K562 (cell line): Measurements from ENCODE around the gene NFATC2. TPM values are rescaled to one million over a fixed set of nuclear protein-coding genes. Genes with fewer than 3 reads are reported as not detected.

Experiments used
- CBX8 ChIP-seq: fragments of 200-600 bp; sonication (generic); IDR thresholded peaks from 2 replicates; pipeline ENCODE4 v1.6.1; 2012; ENCODE audit warnings: borderline replicate concordance, mixed run types, low read depth, mild to moderate bottlenecking, moderate library complexity, mixed read lengths, low read length, control low read depth, inconsistent platforms; ENCODE audit not compliant: poor library complexity, severe bottlenecking; ENCODE audit errors: extremely low read depth
- COPS2 ChIP-seq: fragments of 450-650 bp; conservative IDR thresholded peaks from 2 replicates; pipeline ENCODE4 v1.6.1; 2016; ENCODE audit warnings: mild to moderate bottlenecking, moderate library complexity
- CSDE1 ChIP-seq, 2 experiments: fragments of 450-650 bp; IDR thresholded peaks; 2 replicates each; pipeline ENCODE4 v1.6.1; 2016; ENCODE audit warnings: mild to moderate bottlenecking in 1 of 2
- CTCF ChIP-seq, 3 experiments: IDR thresholded peaks in 2 of 3; conservative IDR thresholded peaks in 1 of 3; 2 replicates each; pipeline ENCODE4 v1.5.1; 2011 to 2012; ENCODE audit warnings: low read length in 3 of 3, mild to moderate bottlenecking in 3 of 3, control low read depth in 2 of 3, improper control_type of control experiment in 1 of 3, inconsistent platforms in 1 of 3, low read depth in 1 of 3, mixed read lengths in 1 of 3, moderate library complexity in 1 of 3; ENCODE audit not compliant: insufficient read depth in 2 of 3
- KLF1 ChIP-seq: fragments of 450-650 bp; IDR thresholded peaks from 2 replicates; pipeline ENCODE4 v1.6.1; 2016; ENCODE audit warnings: missing genetic modification characterization, missing compliant biosample characterization
- MTA3 ChIP-seq: fragments of 450-650 bp; formaldehyde crosslinking; IDR thresholded peaks from 2 replicates; pipeline ENCODE4 v1.6.1; 2017; ENCODE audit warnings: mild to moderate bottlenecking, borderline replicate concordance
- MXD1 ChIP-seq: fragments of 250-450 bp; sonication (Bioruptor Pico); IDR thresholded peaks from 2 replicates; pipeline ENCODE4 v1.8.0; 2021; ENCODE audit warnings: borderline replicate concordance, mild to moderate bottlenecking, moderate library complexity; ENCODE audit not compliant: poor library complexity, severe bottlenecking
- NCOA2 ChIP-seq, 2 experiments: fragments of 450-650 bp; IDR thresholded peaks; 2 replicates each; pipeline ENCODE4 v1.6.1; 2018; ENCODE audit warnings: mild to moderate bottlenecking in 2 of 2, moderate library complexity in 1 of 2; ENCODE audit not compliant: partially characterized antibody in 2 of 2
- SNAPC5 ChIP-seq: fragments of 250-450 bp; sonication (Bioruptor Pico); IDR thresholded peaks from 2 replicates; pipeline ENCODE4 v1.8.0; 2021; ENCODE audit warnings: moderate library complexity, mild to moderate bottlenecking, inconsistent platforms
- TCF3 ChIP-seq: sonication (generic); formaldehyde crosslinking; IDR thresholded peaks from 2 replicates; pipeline ENCODE4 v1.4.0; 2020; ENCODE audit warnings: mild to moderate bottlenecking, missing genetic modification reagents
- XRCC4 ChIP-seq: IDR thresholded peaks from one replicate; pipeline ENCODE4 v1.6.1; 2011; ENCODE audit not compliant: insufficient read depth, insufficient read length; ENCODE audit errors: extremely low read depth
- ZC3H11A ChIP-seq: IDR thresholded peaks from 2 replicates; pipeline ENCODE4 v1.6.1; 2012; ENCODE audit warnings: low read depth, low read length, improper control_type of control experiment
- ZFP1 ChIP-seq: fragments of 450-650 bp; formaldehyde crosslinking; IDR thresholded peaks from 2 replicates; pipeline ENCODE4 v1.4.0; 2020; ENCODE audit warnings: mild to moderate bottlenecking, mixed read lengths
- ZFPM2 ChIP-seq: fragments of 250-450 bp; sonication (Bioruptor Pico); IDR thresholded peaks from 2 replicates; pipeline ENCODE4 v1.5.1; 2022; ENCODE audit warnings: mild to moderate bottlenecking
- ZNF57 ChIP-seq: fragments of 450-650 bp; formaldehyde crosslinking; IDR thresholded peaks from 2 replicates; pipeline ENCODE4 v1.4.0; 2020; ENCODE audit warnings: mild to moderate bottlenecking, moderate library complexity
- ZNF644 ChIP-seq: fragments of 200-800 bp; sonication (Bioruptor generic); IDR thresholded peaks from 2 replicates; pipeline ENCODE4 v1.6.1; 2016; ENCODE audit warnings: low read depth, missing genetic modification characterization, missing compliant biosample characterization
- polyA plus RNA-seq, 8 experiments: library from polyadenylated mRNA; depleted of rRNA in 4 of 8; stranded (reverse) in 5 of 8; unstranded in 3 of 8; fragments of >200 nt; fragmentation: Nextera tagmentation in 2 of 8; fragmentation: Illumina TruSeq in 1 of 8; extraction: Ambion mirVana in 2 of 8; extraction: Trizol in 1 of 8; gene quantifications; 2 replicates each; pipeline versions ENCODE4 v1.2.1 to v1.2.3, GENCODE V29; 2011 to 2014; ENCODE audit warnings: inconsistent platforms in 1 of 8, missing spikeins in 1 of 8
- total RNA-seq, 7 experiments: library from RNA; depleted of rRNA in 6 of 7; stranded (reverse); fragments of >200 nt in 6 of 7; fragmentation: Illumina TruSeq in 2 of 7; extraction: Trizol in 2 of 7; gene quantifications; 2 replicates each; pipeline versions ENCODE4 v1.2.1 to v1.2.3, GENCODE V29; 2011 to 2021; ENCODE audit warnings: low replicate concordance in 1 of 7
- TF ChIP-seq, protein P1 (sequence below), 2 experiments: fragments of 450-650 bp; formaldehyde crosslinking in 1 of 2; IDR thresholded peaks; 2 replicates each; pipeline versions ENCODE4 v1.4.0 to v1.6.1; 2014 to 2020; ENCODE audit warnings: mild to moderate bottlenecking in 2 of 2, borderline replicate concordance in 1 of 2, low read depth in 1 of 2

NFATC2 gene
- total and polyA plus RNA-seq, 9 of the 15 experiments (the other 6 are each of a cell fraction or from before 2014, with no cell fraction given) = 1.9 to 11.2 (median 3.0) TPM

DNA sequence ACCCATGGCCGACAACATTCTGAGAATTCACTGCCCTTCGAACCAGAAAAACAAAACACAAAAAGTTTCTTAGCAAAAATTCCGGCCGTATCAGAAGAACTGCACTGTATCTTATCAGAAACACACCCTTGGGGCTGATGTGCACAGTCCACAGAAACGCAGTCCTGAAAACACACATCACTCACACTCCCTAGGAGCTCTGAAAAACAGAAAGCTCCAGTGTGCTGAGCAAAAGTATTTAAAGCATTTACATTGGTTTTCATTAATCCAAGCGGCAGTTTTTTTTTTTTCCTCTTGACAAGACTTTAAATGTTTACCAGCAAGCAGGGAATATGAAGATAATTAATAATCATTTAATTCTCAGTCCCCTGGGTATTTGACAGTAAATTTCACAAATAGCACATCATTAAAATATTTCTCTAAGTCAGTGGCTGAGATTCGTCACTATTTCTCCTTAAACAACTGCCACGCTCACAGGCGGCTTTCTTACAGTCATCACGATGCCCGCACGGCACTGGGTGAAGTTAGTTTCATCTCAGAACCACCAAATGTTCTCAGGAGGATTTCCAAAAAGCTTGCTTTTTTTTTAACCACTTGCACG lies 13.3 kb downstream of the NFATC2 start (continued):
- TF ChIP-seq MTA3 = no peak
- TF ChIP-seq CSDE1 (IDR thresholded peaks at IDR 0.05) = no peak
- no peak for TF ChIP-seq ZFPM2 (CRISPR knock-in tag)
- TF ChIP-seq, protein P1, sequence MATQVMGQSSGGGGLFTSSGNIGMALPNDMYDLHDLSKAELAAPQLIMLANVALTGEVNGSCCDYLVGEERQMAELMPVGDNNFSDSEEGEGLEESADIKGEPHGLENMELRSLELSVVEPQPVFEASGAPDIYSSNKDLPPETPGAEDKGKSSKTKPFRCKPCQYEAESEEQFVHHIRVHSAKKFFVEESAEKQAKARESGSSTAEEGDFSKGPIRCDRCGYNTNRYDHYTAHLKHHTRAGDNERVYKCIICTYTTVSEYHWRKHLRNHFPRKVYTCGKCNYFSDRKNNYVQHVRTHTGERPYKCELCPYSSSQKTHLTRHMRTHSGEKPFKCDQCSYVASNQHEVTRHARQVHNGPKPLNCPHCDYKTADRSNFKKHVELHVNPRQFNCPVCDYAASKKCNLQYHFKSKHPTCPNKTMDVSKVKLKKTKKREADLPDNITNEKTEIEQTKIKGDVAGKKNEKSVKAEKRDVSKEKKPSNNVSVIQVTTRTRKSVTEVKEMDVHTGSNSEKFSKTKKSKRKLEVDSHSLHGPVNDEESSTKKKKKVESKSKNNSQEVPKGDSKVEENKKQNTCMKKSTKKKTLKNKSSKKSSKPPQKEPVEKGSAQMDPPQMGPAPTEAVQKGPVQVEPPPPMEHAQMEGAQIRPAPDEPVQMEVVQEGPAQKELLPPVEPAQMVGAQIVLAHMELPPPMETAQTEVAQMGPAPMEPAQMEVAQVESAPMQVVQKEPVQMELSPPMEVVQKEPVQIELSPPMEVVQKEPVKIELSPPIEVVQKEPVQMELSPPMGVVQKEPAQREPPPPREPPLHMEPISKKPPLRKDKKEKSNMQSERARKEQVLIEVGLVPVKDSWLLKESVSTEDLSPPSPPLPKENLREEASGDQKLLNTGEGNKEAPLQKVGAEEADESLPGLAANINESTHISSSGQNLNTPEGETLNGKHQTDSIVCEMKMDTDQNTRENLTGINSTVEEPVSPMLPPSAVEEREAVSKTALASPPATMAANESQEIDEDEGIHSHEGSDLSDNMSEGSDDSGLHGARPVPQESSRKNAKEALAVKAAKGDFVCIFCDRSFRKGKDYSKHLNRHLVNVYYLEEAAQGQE (IDR thresholded peaks at IDR 0.05; ENCODE audit: borderline replicate concordance) = peak; percentile 79
- TF ChIP-seq, protein P1 (CRISPR knock-in tag; IDR thresholded peaks at IDR 0.05; ENCODE audit: low read depth) = 0 out of 2 replicates have a peak, but pooled peaks have one; percentile 18
- no peak for TF ChIP-seq ZNF644
- TF ChIP-seq COPS2 = no peak
- no peak for TF ChIP-seq XRCC4
- peak; percentile 45; the same call in 1 of the 2 replicates for TF ChIP-seq TCF3 (CRISPR knock-in tag)
- TF ChIP-seq ZFP1 (CRISPR knock-in tag) = no peak
- TF ChIP-seq SNAPC5 (CRISPR knock-in tag) = no peak
- TF ChIP-seq CBX8 = no peak
- TF ChIP-seq NCOA2 (IDR thresholded peaks at IDR 0.05; ENCODE audit: partially characterized antibody in 2 of 2) = peak in 1 of 2 experiments; percentile 27
- TF ChIP-seq CTCF (IDR thresholded peaks at IDR 0.05 in 2 of 3, conservative IDR thresholded peaks at IDR 0.05 in 1 of 3; ENCODE audit: insufficient read depth in 2 of 3, low read depth in 1 of 3, low read length in 3 of 3) = no peak
- TF ChIP-seq MXD1 (CRISPR knock-in tag) = no peak
- no peak for TF ChIP-seq KLF1 (tag)
- TF ChIP-seq ZNF57 = no peak
- TF ChIP-seq ZC3H11A = no peak
